ENCODE data around the gene FBRSL1.

FBRSL1 gene

GRCh38 chr12:132548430-132549058 is 58.6 kb downstream of the FBRSL1 start:
- Histone ChIP-seq H3K27me3 (ENCODE audit: control insufficient read depth, insufficient read depth, low read length) (no peaks in the 10 kb centered on the region), H3K9me3 (replicated peaks; ENCODE audit: low read length) (no peaks in the 10 kb centered on the region), H3K4me2 (ENCODE audit: low read length) (no peak overlapping the region), H3K4me3 (ENCODE audit: low read length) (no peak overlapping the region), H3K9ac (ENCODE audit: low read depth, low read length) (no peak overlapping the region), H3K4me1 (ENCODE audit: control insufficient read depth, insufficient read depth, low read length) (no peaks in the 10 kb centered on the region), H3K36me3 (ENCODE audit: insufficient read depth, low read length) (no peaks in the 10 kb centered on the region)

GRCh38 chr12:132549059-132549458 is 59.1 kb downstream of the FBRSL1 start:
- no peak overlapping the region for H3K4me2 ChIP-seq (ENCODE audit: low read length)
- no peaks in the 10 kb centered on the region for H3K4me1 ChIP-seq (ENCODE audit: control insufficient read depth, insufficient read depth, low read length)
- H3K36me3 ChIP-seq (ENCODE audit: insufficient read depth, low read length): no peaks in the 10 kb centered on the region
- no peaks in the 10 kb centered on the region for H3K9me3 ChIP-seq (replicated peaks; ENCODE audit: low read length)
- H3K9ac ChIP-seq (ENCODE audit: low read depth, low read length): no peak overlapping the region
- H3K4me3 ChIP-seq (ENCODE audit: low read length): no peak overlapping the region
- no peaks in the 10 kb centered on the region for H3K27me3 ChIP-seq (ENCODE audit: control insufficient read depth, insufficient read depth, low read length)

GRCh38 chr12:132550014-132550802 is 60.3 kb downstream of the FBRSL1 start:
- Histone ChIP-seq H3K36me3 (ENCODE audit: insufficient read depth, low read length) (no peaks in the 10 kb centered on the region), H3K27me3 (ENCODE audit: control insufficient read depth, insufficient read depth, low read length) (no peaks in the 10 kb centered on the region), H3K4me3 (ENCODE audit: low read length) (no peak overlapping the region), H3K4me1 (ENCODE audit: control insufficient read depth, insufficient read depth, low read length) (no peaks in the 10 kb centered on the region), H3K9me3 (replicated peaks; ENCODE audit: low read length) (no peaks in the 10 kb centered on the region), H3K9ac (ENCODE audit: low read depth, low read length) (no peak overlapping the region), H3K4me2 (ENCODE audit: low read length) (no peak overlapping the region)

GRCh38 chr12:132550830-132551640 is 61.1 kb downstream of the FBRSL1 start:
- Histone ChIP-seq H3K9me3 (replicated peaks; ENCODE audit: low read length) (no peaks in the 10 kb centered on the region), H3K4me2 (ENCODE audit: low read length) (no peak overlapping the region), H3K27me3 (ENCODE audit: control insufficient read depth, insufficient read depth, low read length) (no peaks in the 10 kb centered on the region), H3K36me3 (ENCODE audit: insufficient read depth, low read length) (no peaks in the 10 kb centered on the region), H3K9ac (ENCODE audit: low read depth, low read length) (no peak overlapping the region), H3K4me3 (ENCODE audit: low read length) (no peak overlapping the region), H3K4me1 (ENCODE audit: control insufficient read depth, insufficient read depth, low read length) (no peaks in the 10 kb centered on the region)

- Histone ChIP-seq H3K9me3 (replicated peaks; ENCODE audit: low read length) (no peaks in the 10 kb centered on the region), H3K4me1 (ENCODE audit: control insufficient read depth, insufficient read depth, low read length) (no peaks in the 10 kb centered on the region), H3K27me3 (ENCODE audit: control insufficient read depth, insufficient read depth, low read length) (no peaks in the 10 kb centered on the region), H3K4me3 (ENCODE audit: low read length) (no peak overlapping the region), H3K9ac (ENCODE audit: low read depth, low read length) (no peak overlapping the region), H3K4me2 (ENCODE audit: low read length) (no peak overlapping the region), H3K36me3 (ENCODE audit: insufficient read depth, low read length) (no peaks in the 10 kb centered on the region)
These were observed 61.7 kb downstream of the FBRSL1 start for GRCh38 chr12:132551641-132552031.

- Histone ChIP-seq H3K27me3 (ENCODE audit: control insufficient read depth, insufficient read depth, low read length) (no peaks in the 10 kb centered on the region), H3K9me3 (replicated peaks; ENCODE audit: low read length) (no peaks in the 10 kb centered on the region), H3K36me3 (ENCODE audit: insufficient read depth, low read length) (no peaks in the 10 kb centered on the region), H3K4me2 (ENCODE audit: low read length) (no peak overlapping the region), H3K4me3 (ENCODE audit: low read length) (no peak overlapping the region), H3K9ac (ENCODE audit: low read depth, low read length) (no peak overlapping the region), H3K4me1 (ENCODE audit: control insufficient read depth, insufficient read depth, low read length) (no peaks in the 10 kb centered on the region)
These were observed 65.1 kb downstream of the FBRSL1 start for GRCh38 chr12:132554845-132555630.

- peaks cover 3% of the 10 kb centered on the region for H3K4me1 ChIP-seq (ENCODE audit: control insufficient read depth, insufficient read depth, low read length)
- H3K36me3 ChIP-seq (ENCODE audit: insufficient read depth, low read length): no peaks in the 10 kb centered on the region
- H3K4me3 ChIP-seq (ENCODE audit: low read length): no peak overlapping the region
- H3K4me2 ChIP-seq (ENCODE audit: low read length): no peak overlapping the region
- H3K9ac ChIP-seq (ENCODE audit: low read depth, low read length): no peak overlapping the region
- no peaks in the 10 kb centered on the region for H3K9me3 ChIP-seq (replicated peaks; ENCODE audit: low read length)
- no peaks in the 10 kb centered on the region for H3K27me3 ChIP-seq (ENCODE audit: control insufficient read depth, insufficient read depth, low read length)
These were observed 65.7 kb downstream of the FBRSL1 start for GRCh38 chr12:132555686-132556085.

- no peaks in the 10 kb centered on the region for H3K9me3 ChIP-seq (replicated peaks; ENCODE audit: low read length)
- H3K4me1 ChIP-seq (ENCODE audit: control insufficient read depth, insufficient read depth, low read length): peaks cover 8% of the 10 kb centered on the region
- no peaks in the 10 kb centered on the region for H3K36me3 ChIP-seq (ENCODE audit: insufficient read depth, low read length)
- H3K27me3 ChIP-seq (ENCODE audit: control insufficient read depth, insufficient read depth, low read length): no peaks in the 10 kb centered on the region
- H3K4me2 ChIP-seq (ENCODE audit: low read length): no peak overlapping the region
- no peak overlapping the region for H3K4me3 ChIP-seq (ENCODE audit: low read length)
- H3K9ac ChIP-seq (ENCODE audit: low read depth, low read length): no peak overlapping the region
These were observed 66.3 kb downstream of the FBRSL1 start for GRCh38 chr12:132556216-132556615.

- H3K9me3 ChIP-seq (replicated peaks; ENCODE audit: low read length): no peaks in the 10 kb centered on the region
- H3K27me3 ChIP-seq (ENCODE audit: control insufficient read depth, insufficient read depth, low read length): no peaks in the 10 kb centered on the region
- no peak overlapping the region for H3K9ac ChIP-seq (ENCODE audit: low read depth, low read length)
- H3K36me3 ChIP-seq (ENCODE audit: insufficient read depth, low read length): no peaks in the 10 kb centered on the region
- H3K4me1 ChIP-seq (ENCODE audit: control insufficient read depth, insufficient read depth, low read length): peaks cover 8% of the 10 kb centered on the region
- H3K4me3 ChIP-seq (ENCODE audit: low read length): no peak overlapping the region
- H3K4me2 ChIP-seq (ENCODE audit: low read length): no peak overlapping the region
These were observed 66.8 kb downstream of the FBRSL1 start for GRCh38 chr12:132556801-132557200.

GRCh38 chr12:132557291-132558015 is 67.5 kb downstream of the FBRSL1 start:
- H3K9ac ChIP-seq (ENCODE audit: low read depth, low read length): no peak overlapping the region
- H3K4me2 ChIP-seq (ENCODE audit: low read length): no peak overlapping the region
- H3K27me3 ChIP-seq (ENCODE audit: control insufficient read depth, insufficient read depth, low read length): no peaks in the 10 kb centered on the region
- no peak overlapping the region for H3K4me3 ChIP-seq (ENCODE audit: low read length)
- H3K4me1 ChIP-seq (ENCODE audit: control insufficient read depth, insufficient read depth, low read length): peaks cover 8% of the 10 kb centered on the region
- H3K9me3 ChIP-seq (replicated peaks; ENCODE audit: low read length): no peaks in the 10 kb centered on the region
- H3K36me3 ChIP-seq (ENCODE audit: insufficient read depth, low read length): no peaks in the 10 kb centered on the region

Data from skeletal muscle satellite cell (primary cell).